ENCODE data around the gene AFMID.

The AFMID gene

DNA sequence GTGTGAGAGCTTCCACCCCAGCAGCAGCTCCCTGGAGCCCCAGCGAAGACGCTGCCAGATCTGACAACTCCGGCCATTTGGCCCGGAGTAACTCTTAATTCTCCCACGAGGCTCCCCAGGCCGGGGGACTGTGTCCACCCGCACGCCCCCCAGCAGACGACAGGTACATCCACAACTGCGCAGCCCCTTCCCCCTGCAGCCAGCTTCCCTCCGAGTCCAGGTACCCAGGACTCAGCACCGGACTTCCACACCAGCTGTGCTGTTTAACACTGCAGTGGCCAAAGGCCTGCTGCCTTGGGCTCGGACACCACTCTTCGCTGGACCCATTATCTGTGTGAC, 11.6 kb upstream of the AFMID start:
- H3K9me3 ChIP-seq (ENCODE audit: insufficient read depth, low read depth, low read length), result no peaks in the 10 kb centered on the region
- H2AFZ ChIP-seq (ENCODE audit: low read length), result no peak overlapping the region
- no peaks in the 10 kb centered on the region for H3F3A ChIP-seq (ENCODE audit: low read depth)
- TF ChIP-seq EZH2phosphoT487 (IDR thresholded peaks at IDR 0.05; ENCODE audit: borderline replicate concordance), result no peak
- TF ChIP-seq, protein P1, sequence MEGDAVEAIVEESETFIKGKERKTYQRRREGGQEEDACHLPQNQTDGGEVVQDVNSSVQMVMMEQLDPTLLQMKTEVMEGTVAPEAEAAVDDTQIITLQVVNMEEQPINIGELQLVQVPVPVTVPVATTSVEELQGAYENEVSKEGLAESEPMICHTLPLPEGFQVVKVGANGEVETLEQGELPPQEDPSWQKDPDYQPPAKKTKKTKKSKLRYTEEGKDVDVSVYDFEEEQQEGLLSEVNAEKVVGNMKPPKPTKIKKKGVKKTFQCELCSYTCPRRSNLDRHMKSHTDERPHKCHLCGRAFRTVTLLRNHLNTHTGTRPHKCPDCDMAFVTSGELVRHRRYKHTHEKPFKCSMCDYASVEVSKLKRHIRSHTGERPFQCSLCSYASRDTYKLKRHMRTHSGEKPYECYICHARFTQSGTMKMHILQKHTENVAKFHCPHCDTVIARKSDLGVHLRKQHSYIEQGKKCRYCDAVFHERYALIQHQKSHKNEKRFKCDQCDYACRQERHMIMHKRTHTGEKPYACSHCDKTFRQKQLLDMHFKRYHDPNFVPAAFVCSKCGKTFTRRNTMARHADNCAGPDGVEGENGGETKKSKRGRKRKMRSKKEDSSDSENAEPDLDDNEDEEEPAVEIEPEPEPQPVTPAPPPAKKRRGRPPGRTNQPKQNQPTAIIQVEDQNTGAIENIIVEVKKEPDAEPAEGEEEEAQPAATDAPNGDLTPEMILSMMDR (conservative IDR thresholded peaks at IDR 0.05; ENCODE audit: low read length), result no peak
- H3K9me2 ChIP-seq (replicated peaks; ENCODE audit: low read depth, low read length), result no peaks in the 10 kb centered on the region
- peaks cover 32% of the 10 kb centered on the region; the same call in 1 of the 2 replicates for H3K36me3 ChIP-seq (ENCODE audit: insufficient read depth, low read length)
- no peaks in the 10 kb centered on the region for H4K20me1 ChIP-seq (ENCODE audit: insufficient read depth, low read length, poor library complexity, severe bottlenecking)
- H3K4me1 ChIP-seq (ENCODE audit: insufficient read depth, low read length, poor library complexity, severe bottlenecking), result peaks cover 7% of the 10 kb centered on the region
- no peak overlapping the region for H3K4me3 ChIP-seq (ENCODE audit: low read length, poor library complexity, severe bottlenecking)
- H3K79me2 ChIP-seq (ENCODE audit: insufficient read depth, low read length), result no peaks in the 10 kb centered on the region
- no peaks in the 10 kb centered on the region for H3K27me3 ChIP-seq (ENCODE audit: insufficient read depth, low read length, poor library complexity, severe bottlenecking)
- H3K4me2 ChIP-seq (ENCODE audit: low read depth, low read length, poor library complexity, severe bottlenecking), result no peak overlapping the region
- H3K9ac ChIP-seq (ENCODE audit: low read depth, low read length, poor library complexity, severe bottlenecking), result no peak overlapping the region

GRCh38 chr17:78176548-78177025, 10.6 kb upstream of the AFMID start:
- Histone ChIP-seq H3K9me2 (replicated peaks; ENCODE audit: low read depth, low read length) (no peaks in the 10 kb centered on the region), H3K9me3 (ENCODE audit: insufficient read depth, low read depth, low read length) (no peaks in the 10 kb centered on the region), H3K27me3 (ENCODE audit: insufficient read depth, low read length, poor library complexity, severe bottlenecking) (no peaks in the 10 kb centered on the region), H2AFZ (ENCODE audit: low read length) (no peak overlapping the region), H3K4me2 (ENCODE audit: low read depth, low read length, poor library complexity, severe bottlenecking) (no peak overlapping the region), H3F3A (ENCODE audit: low read depth) (no peaks in the 10 kb centered on the region), H3K79me2 (ENCODE audit: insufficient read depth, low read length) (peaks cover 1% of the 10 kb centered on the region; the same call in 1 of the 2 replicates), H3K4me1 (ENCODE audit: insufficient read depth, low read length, poor library complexity, severe bottlenecking) (peaks cover 7% of the 10 kb centered on the region), H3K4me3 (ENCODE audit: low read length, poor library complexity, severe bottlenecking) (no peak overlapping the region), H3K9ac (ENCODE audit: low read depth, low read length, poor library complexity, severe bottlenecking) (no peak overlapping the region), H3K36me3 (ENCODE audit: insufficient read depth, low read length) (peaks cover 35% of the 10 kb centered on the region; the same call in 1 of the 2 replicates), H4K20me1 (ENCODE audit: insufficient read depth, low read length, poor library complexity, severe bottlenecking) (no peaks in the 10 kb centered on the region)
- TF ChIP-seq, protein P1 (conservative IDR thresholded peaks at IDR 0.05; ENCODE audit: low read length), result peak; percentile 76
- TF ChIP-seq EZH2phosphoT487 (IDR thresholded peaks at IDR 0.05; ENCODE audit: borderline replicate concordance), result no peak

- no peak overlapping the region for H3K4me3 ChIP-seq (ENCODE audit: low read length, poor library complexity, severe bottlenecking)
- H3K27me3 ChIP-seq (ENCODE audit: insufficient read depth, low read length, poor library complexity, severe bottlenecking), result no peaks in the 10 kb centered on the region
- TF ChIP-seq EZH2phosphoT487 (IDR thresholded peaks at IDR 0.05; ENCODE audit: borderline replicate concordance), result no peak
- TF ChIP-seq, protein P1 (conservative IDR thresholded peaks at IDR 0.05; ENCODE audit: low read length), result no peak
- H3K9ac ChIP-seq (ENCODE audit: low read depth, low read length, poor library complexity, severe bottlenecking), result no peak overlapping the region
- peaks cover 12% of the 10 kb centered on the region for H3K4me1 ChIP-seq (ENCODE audit: insufficient read depth, low read length, poor library complexity, severe bottlenecking)
- no peaks in the 10 kb centered on the region for H4K20me1 ChIP-seq (ENCODE audit: insufficient read depth, low read length, poor library complexity, severe bottlenecking)
- H3K36me3 ChIP-seq (ENCODE audit: insufficient read depth, low read length), result peaks cover 30% of the 10 kb centered on the region; the same call in 1 of the 2 replicates
- no peak overlapping the region for H2AFZ ChIP-seq (ENCODE audit: low read length)
- H3F3A ChIP-seq (ENCODE audit: low read depth), result no peaks in the 10 kb centered on the region
- H3K9me2 ChIP-seq (replicated peaks; ENCODE audit: low read depth, low read length), result no peaks in the 10 kb centered on the region
- H3K4me2 ChIP-seq (ENCODE audit: low read depth, low read length, poor library complexity, severe bottlenecking), result no peak overlapping the region
- H3K9me3 ChIP-seq (ENCODE audit: insufficient read depth, low read depth, low read length), result no peaks in the 10 kb centered on the region
- peaks cover 13% of the 10 kb centered on the region; the same call in 1 of the 2 replicates for H3K79me2 ChIP-seq (ENCODE audit: insufficient read depth, low read length)
Measured at GRCh38 chr17:78179372-78179771, 7.8 kb upstream of the AFMID start.
